ENCODE results near the gene PIK3R2.

DNA sequence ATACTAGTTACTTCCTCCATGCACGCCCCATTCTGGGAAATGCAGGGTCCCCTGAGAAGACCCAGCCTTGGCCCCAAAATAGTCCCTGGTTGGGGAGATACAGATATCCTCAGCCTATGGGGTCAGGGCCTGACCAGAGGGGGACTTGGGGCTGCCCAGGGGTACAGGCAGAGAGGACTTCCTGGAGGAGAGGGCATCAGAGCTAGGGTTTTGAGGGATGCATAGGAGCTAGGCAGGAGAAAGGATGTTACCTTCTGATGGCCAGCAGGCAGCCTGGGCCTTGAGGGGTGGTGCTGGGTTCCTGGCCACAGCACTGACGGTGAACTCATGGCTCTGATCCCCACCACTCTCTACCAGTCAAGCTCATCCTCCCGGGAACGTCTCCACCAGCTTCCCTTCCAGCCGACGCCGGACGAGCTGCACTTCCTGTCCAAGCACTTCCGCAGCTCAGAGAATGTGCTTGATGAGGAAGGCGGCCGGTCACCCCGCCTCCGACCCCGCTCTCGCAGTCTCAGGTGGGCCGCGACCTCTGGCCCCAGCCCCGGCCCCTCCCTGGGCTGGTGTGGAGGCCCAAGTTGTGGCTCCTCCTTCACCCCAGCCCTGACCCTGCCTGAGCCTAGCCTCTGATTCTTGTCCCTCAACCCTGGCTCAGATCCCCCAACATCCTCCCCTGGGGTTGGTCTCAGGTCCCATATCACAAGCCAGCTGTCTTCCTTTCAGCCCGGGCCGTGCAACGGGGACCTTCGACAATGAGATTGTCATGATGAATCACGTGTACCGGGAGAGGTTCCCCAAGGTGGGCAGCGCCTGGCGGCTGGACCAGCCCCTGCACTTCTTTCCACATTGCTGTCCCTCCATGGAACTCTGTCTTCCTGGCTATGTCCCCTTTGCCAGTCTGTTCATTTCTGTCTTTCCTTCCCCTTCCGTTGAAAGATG lies 29.8 kb upstream of the PIK3R2 start:
- TF ChIP-seq, protein P1, sequence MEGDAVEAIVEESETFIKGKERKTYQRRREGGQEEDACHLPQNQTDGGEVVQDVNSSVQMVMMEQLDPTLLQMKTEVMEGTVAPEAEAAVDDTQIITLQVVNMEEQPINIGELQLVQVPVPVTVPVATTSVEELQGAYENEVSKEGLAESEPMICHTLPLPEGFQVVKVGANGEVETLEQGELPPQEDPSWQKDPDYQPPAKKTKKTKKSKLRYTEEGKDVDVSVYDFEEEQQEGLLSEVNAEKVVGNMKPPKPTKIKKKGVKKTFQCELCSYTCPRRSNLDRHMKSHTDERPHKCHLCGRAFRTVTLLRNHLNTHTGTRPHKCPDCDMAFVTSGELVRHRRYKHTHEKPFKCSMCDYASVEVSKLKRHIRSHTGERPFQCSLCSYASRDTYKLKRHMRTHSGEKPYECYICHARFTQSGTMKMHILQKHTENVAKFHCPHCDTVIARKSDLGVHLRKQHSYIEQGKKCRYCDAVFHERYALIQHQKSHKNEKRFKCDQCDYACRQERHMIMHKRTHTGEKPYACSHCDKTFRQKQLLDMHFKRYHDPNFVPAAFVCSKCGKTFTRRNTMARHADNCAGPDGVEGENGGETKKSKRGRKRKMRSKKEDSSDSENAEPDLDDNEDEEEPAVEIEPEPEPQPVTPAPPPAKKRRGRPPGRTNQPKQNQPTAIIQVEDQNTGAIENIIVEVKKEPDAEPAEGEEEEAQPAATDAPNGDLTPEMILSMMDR (IDR thresholded peaks at IDR 0.05), result no peak
- no peak for TF ChIP-seq POLR2A (IDR thresholded peaks at IDR 0.05)

Data from transverse colon (tissue), 3 donors.